Adrenal gland (tissue), 5 donors: ENCODE measurements around the gene RNF141.

Source experiments
- CTCF ChIP-seq, 6 experiments: fragments of 450-650 bp in 4 of 6; fragments of 200-600 bp in 2 of 6; sonication (generic) in 1 of 6; IDR thresholded peaks; 1 replicate in 5 of 6; 2 replicates in 1 of 6; pipeline versions ENCODE4 v1.5.1 to v1.8.0; 2016 to 2021; ENCODE audit warnings: antibody characterized with exemption in 6 of 6, mild to moderate bottlenecking in 2 of 6, moderate library complexity in 1 of 6
- POLR2A ChIP-seq, 2 donors: fragments of 450-650 bp; IDR thresholded peaks; one replicate each; pipeline ENCODE4 v1.6.1; 2017; ENCODE audit warnings: antibody characterized with exemption in 2 of 2, mild to moderate bottlenecking in 2 of 2, moderate library complexity in 1 of 2
- donor health status: DM: no; HTN: no; CAD: no.

- TF ChIP-seq POLR2A (IDR thresholded peaks at IDR 0.05) (no peak), CTCF (IDR thresholded peaks at IDR 0.05) (no peak)
These were observed 38.7 kb upstream of the RNF141 start for GRCh38 chr11:10579700-10580099.
